PC-9 (cell line): Measurements from ENCODE around the gene KCNQ5.

Experiments used
- CTCF ChIP-seq: fragments of 200-600 bp; sonication (generic); conservative IDR thresholded peaks from 2 replicates; pipeline ENCODE4 v1.6.1; 2017; ENCODE audit warnings: mixed run types, antibody characterized with exemption, mild to moderate bottlenecking, moderate library complexity
- EZH2 ChIP-seq: fragments of 200-600 bp; sonication (generic); IDR thresholded peaks from 2 replicates; pipeline ENCODE4 v1.8.0; 2017; ENCODE audit warnings: antibody characterized with exemption, low read depth

- TF ChIP-seq CTCF (no peak), EZH2 (no peak)
Measured at GRCh38 chr6:72589096-72589495, 32.8 kb upstream of the KCNQ5 start.
